Immature natural killer cell (primary cell): ENCODE measurements around the gene PTX4. TPM values are rescaled to one million over a fixed set of nuclear protein-coding genes. Genes with fewer than 3 reads are reported as not detected.
"Not testable (repeated sequence)": the region's sequence is repeated elsewhere in the genome, so short reads cannot be mapped to it uniquely, and the experiment has no call there.

Experiments used
- DNase-seq, 3 donors: peaks; one replicate each; pipeline ENCODE4 v3.0.0; 2022; ENCODE audit warnings: mixed read lengths in 1 of 3
- H3K27ac Mint-ChIP-seq, 6 donors: one replicate each; pipeline ENCODE4 v1.8.0; 2020; ENCODE audit warnings: mixed read lengths in 6 of 6, mild to moderate bottlenecking in 5 of 6, inconsistent platforms in 4 of 6, moderate library complexity in 3 of 6
- H3K27me3 Mint-ChIP-seq, 3 donors: one replicate each; pipeline ENCODE4 v1.8.0; 2020 to 2021; ENCODE audit warnings: low read depth in 3 of 3, mild to moderate bottlenecking in 3 of 3, mixed read lengths in 3 of 3, moderate library complexity in 3 of 3, inconsistent platforms in 1 of 3
- H3K36me3 Mint-ChIP-seq, 3 donors: one replicate each; pipeline ENCODE4 v1.8.0; 2020; ENCODE audit warnings: mixed read lengths in 3 of 3, inconsistent platforms in 2 of 3, mild to moderate bottlenecking in 2 of 3
- H3K4me1 Mint-ChIP-seq, 2 donors: one replicate each; pipeline ENCODE4 v1.8.0; 2020; ENCODE audit warnings: inconsistent platforms in 2 of 2, mild to moderate bottlenecking in 2 of 2, mixed read lengths in 2 of 2, moderate library complexity in 1 of 2
- H3K4me3 Mint-ChIP-seq, 5 donors: one replicate each; pipeline ENCODE4 v1.8.0; 2020; ENCODE audit warnings: mild to moderate bottlenecking in 5 of 5, mixed read lengths in 5 of 5, inconsistent platforms in 3 of 5, moderate library complexity in 3 of 5
- H3K9me3 Mint-ChIP-seq, 6 donors: one replicate each; pipeline ENCODE4 v1.8.0; 2020; ENCODE audit warnings: mild to moderate bottlenecking in 6 of 6, mixed read lengths in 6 of 6, inconsistent platforms in 4 of 6, moderate library complexity in 3 of 6
- polyA plus RNA-seq, 3 donors: library from polyadenylated mRNA; unstranded; fragments of 300-500 nt; fragmentation: Illumina TruSeq; gene quantifications; one replicate each; pipeline ENCODE4 v1.2.3, GENCODE V29; 2021

The PTX4 gene
- polyA plus RNA-seq, 3 donors from 2014 or later, result not detected

- H3K4me1 Mint-ChIP-seq, result peaks cover 0 to 8% of the 10 kb centered on the region in 2 donors
- H3K4me3 Mint-ChIP-seq, result no peak overlapping the region
- H3K36me3 Mint-ChIP-seq, result no peaks in the 10 kb centered on the region
- peaks cover 0 to 2% (median 0%) of the 10 kb centered on the region in 3 donors for H3K27me3 Mint-ChIP-seq
- no peaks in the 10 kb centered on the region for H3K9me3 Mint-ChIP-seq
- no peak for DNase-seq
- no peak overlapping the region for H3K27ac Mint-ChIP-seq
Observed at GRCh38 chr16:1442697-1443096, 46.0 kb downstream of the PTX4 start.

- Mint-ChIP-seq H3K4me3 (no peak overlapping the region), H3K4me1 (peaks cover 0 to 8% of the 10 kb centered on the region in 2 donors), H3K27me3 (peaks cover 0 to 2% (median 0%) of the 10 kb centered on the region in 3 donors), H3K27ac (no peak overlapping the region), H3K9me3 (no peaks in the 10 kb centered on the region), H3K36me3 (no peaks in the 10 kb centered on the region)
- DNase-seq, result no peak
Observed at GRCh38 chr16:1441391-1441829, 47.3 kb downstream of the PTX4 start.

- not testable (repeated sequence) for H3K4me1 Mint-ChIP-seq, DNase-seq, H3K27me3 Mint-ChIP-seq, H3K36me3 Mint-ChIP-seq, H3K4me3 Mint-ChIP-seq, H3K9me3 Mint-ChIP-seq, H3K27ac Mint-ChIP-seq
Observed at GRCh38 chr16:1439699-1440074, 49.1 kb downstream of the PTX4 start.

GRCh38 chr16:1439058-1439698 is 49.6 kb downstream of the PTX4 start:
- Mint-ChIP-seq H3K27ac (no peak overlapping the region), H3K9me3 (no peaks in the 10 kb centered on the region), H3K36me3 (no peaks in the 10 kb centered on the region), H3K27me3 (peaks cover 0 to 2% (median 2%) of the 10 kb centered on the region in 3 donors), H3K4me1 (no peaks in the 10 kb centered on the region), H3K4me3 (no peak overlapping the region)
- DNase-seq, result no peak

GRCh38 chr16:1438229-1439057 is 50.3 kb downstream of the PTX4 start:
- DNase-seq, result no peak
- H3K36me3 Mint-ChIP-seq, result no peaks in the 10 kb centered on the region
- peaks cover 0 to 2% (median 2%) of the 10 kb centered on the region in 3 donors for H3K27me3 Mint-ChIP-seq
- H3K4me1 Mint-ChIP-seq, result no peaks in the 10 kb centered on the region
- H3K27ac Mint-ChIP-seq, result no peak overlapping the region
- no peak overlapping the region for H3K4me3 Mint-ChIP-seq
- H3K9me3 Mint-ChIP-seq, result no peaks in the 10 kb centered on the region

- H3K36me3 Mint-ChIP-seq, result no peaks in the 10 kb centered on the region
- no peak for DNase-seq
- H3K27me3 Mint-ChIP-seq, result peaks cover 0 to 2% (median 0%) of the 10 kb centered on the region in 3 donors
- no peak overlapping the region for H3K27ac Mint-ChIP-seq
- H3K4me1 Mint-ChIP-seq, result no peaks in the 10 kb centered on the region
- H3K4me3 Mint-ChIP-seq, result no peak overlapping the region
- no peaks in the 10 kb centered on the region for H3K9me3 Mint-ChIP-seq
Observed at GRCh38 chr16:1437606-1438005, 51.1 kb downstream of the PTX4 start.

GRCh38 chr16:1436731-1437355 is 51.9 kb downstream of the PTX4 start:
- Mint-ChIP-seq H3K4me1 (peaks cover 0 to 2% of the 10 kb centered on the region in 2 donors), H3K4me3 (no peak overlapping the region), H3K27me3 (peaks cover 0 to 2% (median 0%) of the 10 kb centered on the region in 3 donors), H3K27ac (no peak overlapping the region), H3K36me3 (no peaks in the 10 kb centered on the region), H3K9me3 (no peaks in the 10 kb centered on the region)
- no peak for DNase-seq

- DNase-seq, result no peak
- Mint-ChIP-seq H3K27ac (no peak overlapping the region), H3K36me3 (no peaks in the 10 kb centered on the region), H3K9me3 (no peaks in the 10 kb centered on the region), H3K4me3 (no peak overlapping the region), H3K4me1 (peaks cover 0 to 2% of the 10 kb centered on the region in 2 donors), H3K27me3 (peaks cover 0 to 2% (median 0%) of the 10 kb centered on the region in 3 donors)
Observed at GRCh38 chr16:1435921-1436697, 52.6 kb downstream of the PTX4 start.

Other genes with a start within 250 kb of the PTX4 start
- not detected for gene TPSAB1, start 248.2 kb downstream of the PTX4 start, polyA plus RNA-seq
- gene TPSD1, start 232.9 kb downstream of the PTX4 start, polyA plus RNA-seq, result not detected
- gene UBE2I, start 179.3 kb downstream of the PTX4 start, polyA plus RNA-seq, result 100 to 1,000 TPM in 2 of 3 donors, 10 to 100 TPM in 1; 94.1 to 119 (median 101) TPM
- 1 to 10 TPM in 2 of 3 donors, not detected in 1; 1.9 to 4.0 TPM for gene BAIAP3, start 155.3 kb downstream of the PTX4 start, polyA plus RNA-seq
- 100 to 1,000 TPM; 104 to 143 (median 114) TPM for gene TSR3, start 137.1 kb downstream of the PTX4 start, polyA plus RNA-seq
- gene GNPTG, start 137.0 kb downstream of the PTX4 start, polyA plus RNA-seq, result 10 to 100 TPM; 44.3 to 76.5 (median 64.1) TPM
- 10 to 100 TPM in 1 of 3 donors, 1 to 10 TPM in 2; 1.0 to 14.5 (median 5.9) TPM for gene UNKL, start 74.2 kb downstream of the PTX4 start, polyA plus RNA-seq
- 10 to 100 TPM; 59.3 to 79.9 (median 64.7) TPM for gene UQCC4, start 68.2 kb downstream of the PTX4 start, polyA plus RNA-seq
- gene PERCC1, start 57.9 kb downstream of the PTX4 start, polyA plus RNA-seq, result not detected
- not detected for gene CCDC154, start 44.4 kb downstream of the PTX4 start, polyA plus RNA-seq
- 10 to 100 TPM; 19.8 to 44.8 (median 21.5) TPM for gene CLCN7, start 13.9 kb downstream of the PTX4 start, polyA plus RNA-seq
- 10 to 100 TPM; 12.0 to 16.4 (median 12.3) TPM for gene TELO2, start 4.4 kb upstream of the PTX4 start, polyA plus RNA-seq
- gene TMEM204, start 44.7 kb upstream of the PTX4 start, polyA plus RNA-seq, result 10 to 100 TPM; 23.0 to 41.0 (median 38.3) TPM
- 1 to 10 TPM in 2 of 3 donors, not detected in 1; 1.5 to 2.0 TPM for gene IFT140, start 123.1 kb upstream of the PTX4 start, polyA plus RNA-seq
- 10 to 100 TPM in 1 of 3 donors, 1 to 10 TPM in 2; 1.4 to 11.5 (median 2.8) TPM for gene CRAMP1, start 123.4 kb upstream of the PTX4 start, polyA plus RNA-seq
- 10 to 100 TPM in 1 of 3 donors, 1 to 10 TPM in 2; 7.9 to 14.0 (median 8.3) TPM for gene JPT2, start 189.3 kb upstream of the PTX4 start, polyA plus RNA-seq
- 1 to 10 TPM in 1 of 3 donors, under 1 TPM in 2; 0.55 to 3.8 (median 0.57) TPM for gene MAPK8IP3, start 217.3 kb upstream of the PTX4 start, polyA plus RNA-seq